H54 (cell line): ENCODE measurements around the gene LRRC10.

ENCODE experiments used
- DNase-seq: peaks from one replicate; pipeline ENCODE4 v3.0.0; 2011; ENCODE audit warnings: low spot score, mixed read lengths; ENCODE audit not compliant: insufficient read length
- FAIRE-seq: peaks from 3 replicates; lab custom pipeline; 2011; peaks lifted over from hg19 to GRCh38; lab: Jason Lieb, UNC
- POLR2A ChIP-seq: IDR thresholded peaks from 2 replicates; pipeline ENCODE4 v1.6.1; 2011; ENCODE audit warnings: low read depth, mild to moderate bottlenecking, low read length

The LRRC10 gene

GRCh38 chr12:69610729-69611128, at the start of gene LRRC10:
TSS of gene LRRC10 (minus strand) at chr12:69610907. CDS start at chr12:69610838, 69 bp downstream.
- DNase-seq (no peak), FAIRE-seq (no peak)
- TF ChIP-seq POLR2A: no peak

GRCh38 chr12:69660164-69660863, 49.6 kb upstream of the LRRC10 start:
- FAIRE-seq: no peak
- DNase-seq: no peak
- no peak for TF ChIP-seq POLR2A

GRCh38 chr12:69658203-69658602, 47.5 kb upstream of the LRRC10 start:
- DNase-seq (no peak), FAIRE-seq (no peak)
- no peak for TF ChIP-seq POLR2A

- no peak for DNase-seq
- no peak for FAIRE-seq
- no peak for TF ChIP-seq POLR2A
These were observed 46.9 kb upstream of the LRRC10 start for GRCh38 chr12:69657376-69658137.

- DNase-seq (peak; percentile 33), FAIRE-seq (no peak)
- TF ChIP-seq POLR2A: no peak
These were observed 45.1 kb upstream of the LRRC10 start for GRCh38 chr12:69655616-69656340.

- no peak for FAIRE-seq
- no peak for DNase-seq
- TF ChIP-seq POLR2A: no peak
These were observed 43.0 kb upstream of the LRRC10 start for GRCh38 chr12:69653703-69654102.

- no peak for TF ChIP-seq POLR2A
- DNase-seq: no peak
- FAIRE-seq: no peak
These were observed 41.2 kb upstream of the LRRC10 start for GRCh38 chr12:69651922-69652321.

GRCh38 chr12:69649529-69649928, 38.8 kb upstream of the LRRC10 start:
- FAIRE-seq: no peak
- no peak for DNase-seq
- no peak for TF ChIP-seq POLR2A

GRCh38 chr12:69648476-69648875, 37.8 kb upstream of the LRRC10 start:
- FAIRE-seq (peak; percentile 57), DNase-seq (no peak)
- TF ChIP-seq POLR2A: no peak

- DNase-seq (no peak), FAIRE-seq (no peak)
- no peak for TF ChIP-seq POLR2A
These were observed 36.5 kb upstream of the LRRC10 start for GRCh38 chr12:69647178-69647577.

GRCh38 chr12:69645031-69645430, 34.3 kb upstream of the LRRC10 start:
- TF ChIP-seq POLR2A: no peak
- no peak for FAIRE-seq
- no peak for DNase-seq

- FAIRE-seq: no peak
These were observed 33.8 kb upstream of the LRRC10 start for GRCh38 chr12:69644511-69644910.

GRCh38 chr12:69642531-69642930, 31.8 kb upstream of the LRRC10 start:
- no peak for FAIRE-seq
- TF ChIP-seq POLR2A: no peak

More at GRCh38 chr12:69644511-69644910, 33.8 kb upstream of the LRRC10 start:
- DNase-seq: no peak
- no peak for TF ChIP-seq POLR2A

GRCh38 chr12:69641546-69641945, 30.8 kb upstream of the LRRC10 start:
- TF ChIP-seq POLR2A: no peak
- DNase-seq (no peak), FAIRE-seq (no peak)

More at GRCh38 chr12:69642531-69642930, 31.8 kb upstream of the LRRC10 start:
- DNase-seq: no peak
